Neural progenitor cell (in vitro differentiated cells): ENCODE data around the gene SLC7A1. TPM values are rescaled to one million over a fixed set of nuclear protein-coding genes. Genes with fewer than 3 reads are reported as not detected.

Source experiments
- DNase-seq: peaks from one replicate; pipeline ENCODE4 v3.0.0-alpha.2; 2016; ENCODE audit warnings: low spot score
- H2AFZ ChIP-seq: fragments of 200-600 bp; sonication (generic); replicated peaks from 2 replicates; pipeline ENCODE4 v1.6.1; 2016; ENCODE audit warnings: antibody characterized with exemption
- H3F3A ChIP-seq: fragments of 200-600 bp; sonication (generic); 2 replicates; pipeline ENCODE4 v1.6.1; 2016; ENCODE audit warnings: antibody characterized with exemption, low read depth
- H3K27ac ChIP-seq: fragments of 200-600 bp; sonication (generic); 2 replicates; pipeline ENCODE4 v1.5.1; 2016; ENCODE audit warnings: mild to moderate bottlenecking
- H3K27me3 ChIP-seq: fragments of 200-600 bp; sonication (generic); 2 replicates; pipeline ENCODE4 v1.6.1; 2016; ENCODE audit warnings: mild to moderate bottlenecking, moderate library complexity
- H3K36me3 ChIP-seq: fragments of 200-600 bp; sonication (generic); 2 replicates; pipeline ENCODE4 v1.5.1; 2016
- H3K4me1 ChIP-seq: fragments of 200-600 bp; sonication (generic); 2 replicates; pipeline ENCODE4 v1.6.1; 2016; ENCODE audit warnings: mixed run types
- H3K4me2 ChIP-seq: fragments of 200-600 bp; sonication (generic); 2 replicates; pipeline ENCODE4 v1.6.1; 2016
- H3K4me3 ChIP-seq: fragments of 200-600 bp; sonication (generic); 2 replicates; pipeline ENCODE4 v1.5.1; 2016
- H3K79me2 ChIP-seq: fragments of 200-600 bp; sonication (generic); 2 replicates; pipeline ENCODE4 v1.6.1; 2016; ENCODE audit warnings: low read depth
- H3K9ac ChIP-seq: fragments of 200-600 bp; sonication (generic); 2 replicates; pipeline ENCODE4 v1.6.1; 2016
- H3K9me3 ChIP-seq: fragments of 200-600 bp; sonication (generic); 2 replicates; pipeline ENCODE4 v1.5.1; 2016; ENCODE audit warnings: low read depth
- H4K20me1 ChIP-seq: fragments of 200-600 bp; sonication (generic); 2 replicates; pipeline ENCODE4 v1.6.1; 2016; ENCODE audit warnings: low read depth
- H3K27ac Mint-ChIP-seq: 3 replicates; pipeline ENCODE4 v1.8.0; 2021; ENCODE audit warnings: mixed read lengths
- H3K27me3 Mint-ChIP-seq: 2 replicates; pipeline ENCODE4 v1.8.0; 2022; ENCODE audit warnings: low read depth, mild to moderate bottlenecking, inconsistent platforms, moderate library complexity, mixed read lengths; ENCODE audit not compliant: insufficient read depth
- H3K36me3 Mint-ChIP-seq: 3 replicates; pipeline ENCODE4 v1.8.0; 2021; ENCODE audit warnings: mixed read lengths
- H3K4me1 Mint-ChIP-seq: 3 replicates; pipeline ENCODE4 v1.8.0; 2021; ENCODE audit warnings: mixed read lengths
- H3K4me3 Mint-ChIP-seq: 3 replicates; pipeline ENCODE4 v1.8.0; 2021; ENCODE audit warnings: mild to moderate bottlenecking, moderate library complexity, mixed read lengths
- H3K9me3 Mint-ChIP-seq: 3 replicates; pipeline ENCODE4 v1.8.0; 2020; ENCODE audit warnings: mixed read lengths
- CTCF ChIP-seq: fragments of 200-600 bp; sonication (generic); IDR thresholded peaks from 2 replicates; pipeline ENCODE4 v1.5.1; 2017; ENCODE audit warnings: antibody characterized with exemption, mild to moderate bottlenecking
- EZH2 ChIP-seq: fragments of 200-600 bp; sonication (generic); IDR thresholded peaks from 2 replicates; pipeline ENCODE4 v1.6.1; 2017; ENCODE audit warnings: antibody characterized with exemption, mild to moderate bottlenecking, moderate library complexity
- EZH2phosphoT487 ChIP-seq: fragments of 200-600 bp; sonication (generic); IDR thresholded peaks from 2 replicates; pipeline ENCODE4 v1.6.1; 2017; ENCODE audit warnings: antibody characterized with exemption
- total RNA-seq: library from RNA; depleted of rRNA; stranded (reverse); fragments of >200 nt; gene quantifications from 2 replicates; pipeline ENCODE4 v1.2.3, GENCODE V29; 2015; ENCODE audit warnings: low replicate concordance

SLC7A1 gene
- total RNA-seq, 1 donor from 2014 or later = 16.2 TPM

DNA sequence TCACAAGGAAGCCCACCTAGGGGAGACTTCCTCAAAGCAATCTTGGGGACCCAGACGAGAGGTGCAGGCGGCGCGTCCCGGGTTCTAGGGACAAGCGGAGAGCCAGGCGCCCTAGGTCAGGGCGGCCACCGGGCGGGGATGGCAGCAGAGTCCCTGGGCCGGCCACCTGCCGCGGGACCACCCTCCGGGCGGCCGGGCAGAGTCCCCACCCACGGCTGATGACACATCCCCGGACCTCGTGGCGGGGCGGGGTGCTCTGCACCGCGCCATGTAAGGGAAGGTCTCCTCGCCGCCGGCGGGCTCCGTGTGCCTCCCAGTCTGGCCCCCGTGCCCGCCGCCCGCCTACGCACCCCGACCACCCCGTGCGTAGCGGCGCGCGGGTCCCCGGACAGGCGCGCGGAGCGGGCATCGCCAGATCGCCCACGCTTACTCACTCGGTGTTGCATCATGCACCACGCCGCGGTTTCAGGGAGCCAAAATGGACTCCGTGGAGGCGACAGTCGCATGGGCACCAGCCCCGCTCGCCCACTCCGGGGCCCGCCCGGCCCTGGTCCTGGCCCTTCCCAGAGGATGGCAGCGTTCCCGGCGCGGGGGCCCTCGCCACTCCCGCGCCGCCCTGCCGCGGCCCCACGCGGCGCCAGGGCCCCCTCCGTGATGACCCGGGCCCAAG lies 643 bp downstream of the SLC7A1 start:
- H3K4me2 ChIP-seq = peak overlapping the region; percentile 92
- Mint-ChIP-seq H3K27me3 (peaks cover 3% of the 10 kb centered on the region), H3K9me3 (no peaks in the 10 kb centered on the region), H3K4me1 (peaks cover 44% of the 10 kb centered on the region), H3K36me3 (peaks cover 2% of the 10 kb centered on the region), H3K27ac (peak overlapping the region; percentile 70), H3K4me3 (peak overlapping the region; percentile 92)
- TF ChIP-seq CTCF = no peak
- no peak for TF ChIP-seq EZH2
- peaks cover 34% of the 10 kb centered on the region for H4K20me1 ChIP-seq
- peak overlapping the region; percentile 95 for H3K4me3 ChIP-seq
- H3K9me3 ChIP-seq = no peaks in the 10 kb centered on the region
- peak overlapping the region; percentile 41 for H3K9ac ChIP-seq
- peaks cover 54% of the 10 kb centered on the region for H3K79me2 ChIP-seq
- peaks cover under 1% of the 10 kb centered on the region for H3K4me1 ChIP-seq
- peaks cover 9% of the 10 kb centered on the region for H3F3A ChIP-seq
- peak; percentile 57 for DNase-seq
- H2AFZ ChIP-seq = peak overlapping the region; percentile 98
- peaks cover 21% of the 10 kb centered on the region for H3K27me3 ChIP-seq
- H3K27ac ChIP-seq = no peak overlapping the region
- H3K36me3 ChIP-seq = no peaks in the 10 kb centered on the region

DNA sequence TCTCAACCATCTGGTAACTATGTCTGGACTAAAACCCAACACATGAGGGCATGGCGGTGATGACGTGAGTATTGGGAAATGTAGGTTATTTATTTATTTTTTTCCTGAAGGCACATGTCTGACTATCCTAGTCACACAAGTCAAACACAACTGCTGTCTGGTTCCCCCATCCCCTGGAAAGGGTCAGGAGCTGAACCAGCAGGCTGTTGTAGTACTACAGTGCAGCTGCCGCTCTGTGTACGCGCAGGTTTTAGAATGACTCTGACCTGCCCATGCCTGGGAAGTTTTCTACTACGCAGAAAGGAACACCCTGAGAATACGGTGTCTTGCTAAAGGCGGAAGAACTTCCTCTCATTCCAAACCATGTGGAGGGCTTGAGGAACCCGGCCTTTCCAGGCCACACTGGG lies 1.2 kb downstream of the SLC7A1 start:
- peaks cover 3% of the 10 kb centered on the region for H3K27me3 Mint-ChIP-seq
- Histone ChIP-seq H3K4me1 (peaks cover 5% of the 10 kb centered on the region), H3K79me2 (peaks cover 60% of the 10 kb centered on the region), H3K9ac (peak overlapping the region; percentile 41), H3K4me2 (peak overlapping the region; percentile 92), H2AFZ (peak overlapping the region; percentile 98), H3F3A (peaks cover 9% of the 10 kb centered on the region), H3K27ac (no peak overlapping the region), H4K20me1 (peaks cover 39% of the 10 kb centered on the region), H3K9me3 (no peaks in the 10 kb centered on the region), H3K4me3 (peak overlapping the region; percentile 95), H3K36me3 (no peaks in the 10 kb centered on the region), H3K27me3 (peaks cover 21% of the 10 kb centered on the region)
- DNase-seq = peak; percentile 52
- H3K36me3 Mint-ChIP-seq = peaks cover 2% of the 10 kb centered on the region
- peaks cover 49% of the 10 kb centered on the region for H3K4me1 Mint-ChIP-seq
- no peaks in the 10 kb centered on the region for H3K9me3 Mint-ChIP-seq
- H3K4me3 Mint-ChIP-seq = peak overlapping the region; percentile 92
- H3K27ac Mint-ChIP-seq = peak overlapping the region; percentile 70
- TF ChIP-seq CTCF (no peak), EZH2phosphoT487 (no peak), EZH2 (no peak)

GRCh38 chr13:29593605-29594297 lies 1.7 kb downstream of the SLC7A1 start:
- Histone ChIP-seq H3K4me1 (peaks cover 10% of the 10 kb centered on the region), H3K27ac (no peak overlapping the region), H3K36me3 (no peaks in the 10 kb centered on the region), H3K27me3 (peaks cover 21% of the 10 kb centered on the region), H3K4me2 (peak overlapping the region; percentile 92), H3K9ac (no peak overlapping the region), H3F3A (peaks cover 9% of the 10 kb centered on the region), H3K79me2 (peaks cover 65% of the 10 kb centered on the region), H4K20me1 (peaks cover 45% of the 10 kb centered on the region), H2AFZ (no peak overlapping the region), H3K9me3 (no peaks in the 10 kb centered on the region), H3K4me3 (peak overlapping the region; percentile 95)
- H3K36me3 Mint-ChIP-seq = peaks cover 2% of the 10 kb centered on the region
- H3K27me3 Mint-ChIP-seq = peaks cover 3% of the 10 kb centered on the region
- no peak for TF ChIP-seq EZH2
- no peak for TF ChIP-seq CTCF
- TF ChIP-seq EZH2phosphoT487 = no peak
- no peak for DNase-seq
- no peaks in the 10 kb centered on the region for H3K9me3 Mint-ChIP-seq
- peak overlapping the region; percentile 92 for H3K4me3 Mint-ChIP-seq
- peaks cover 54% of the 10 kb centered on the region for H3K4me1 Mint-ChIP-seq
- no peak overlapping the region for H3K27ac Mint-ChIP-seq
